HFFc6 (cell line): ENCODE data around the gene SLC45A1. TPM values are rescaled to one million over a fixed set of nuclear protein-coding genes. Genes with fewer than 3 reads are reported as not detected.

Experiments used
- DNase-seq: peaks from one replicate; pipeline ENCODE4 v3.0.0-alpha.2; 2018
- H3K27ac Mint-ChIP-seq: 2 replicates; pipeline ENCODE4 v1.8.0; 2020; ENCODE audit warnings: mild to moderate bottlenecking, mixed read lengths
- H3K27me3 Mint-ChIP-seq: 2 replicates; pipeline ENCODE4 v1.8.0; 2021; ENCODE audit warnings: mild to moderate bottlenecking, moderate library complexity, mixed read lengths; ENCODE audit not compliant: insufficient read depth
- H3K36me3 Mint-ChIP-seq: 2 replicates; pipeline ENCODE4 v1.8.0; 2021; ENCODE audit warnings: low read depth, mixed read lengths
- H3K4me1 Mint-ChIP-seq: 2 replicates; pipeline ENCODE4 v1.8.0; 2020; ENCODE audit warnings: low read depth, mixed read lengths
- H3K4me3 Mint-ChIP-seq: 2 replicates; pipeline ENCODE4 v1.8.0; 2020; ENCODE audit warnings: mild to moderate bottlenecking, moderate library complexity, mixed read lengths
- H3K9me3 Mint-ChIP-seq: 2 replicates; pipeline ENCODE4 v1.8.0; 2020; ENCODE audit warnings: mild to moderate bottlenecking, mixed read lengths
- CTCF ChIP-seq: fragments of 200-600 bp; sonication (generic); IDR thresholded peaks from 2 replicates; pipeline ENCODE4 v1.5.0; 2021; ENCODE audit warnings: antibody characterized with exemption, mild to moderate bottlenecking
- total RNA-seq, 6 experiments: library from RNA; stranded (reverse); fragmentation: NEBNext Ultra II Directional; extraction: Animal tissue kit (Norgen Biotek cat#: 25700); gene quantifications; 2 replicates in 1 of 6; 3 replicates in 5 of 6; pipeline ENCODE4 v1.2.3, GENCODE V29; 2021

The SLC45A1 gene
- total RNA-seq, 6 experiments from 2014 or later: 1.3 to 2.0 (median 1.6) TPM

GRCh38 chr1:8357329-8358101, 39.6 kb downstream of the SLC45A1 start:
- H3K27ac Mint-ChIP-seq: peak overlapping the region; percentile 12; the same call in 1 of the 2 replicates
- H3K27me3 Mint-ChIP-seq: no peaks in the 10 kb centered on the region; the same call in 1 of the 2 replicates
- no peaks in the 10 kb centered on the region for H3K9me3 Mint-ChIP-seq
- no peaks in the 10 kb centered on the region for H3K4me1 Mint-ChIP-seq
- peaks cover 18% of the 10 kb centered on the region for H3K36me3 Mint-ChIP-seq
- H3K4me3 Mint-ChIP-seq: no peak overlapping the region
- TF ChIP-seq CTCF: no peak
- no peak for DNase-seq

- Mint-ChIP-seq H3K36me3 (peaks cover 17% of the 10 kb centered on the region), H3K27ac (no peak overlapping the region), H3K27me3 (no peaks in the 10 kb centered on the region; the same call in 1 of the 2 replicates), H3K4me1 (no peaks in the 10 kb centered on the region), H3K4me3 (no peak overlapping the region), H3K9me3 (no peaks in the 10 kb centered on the region)
- no peak for TF ChIP-seq CTCF
- DNase-seq: no peak
Measured at GRCh38 chr1:8358241-8358896, 40.5 kb downstream of the SLC45A1 start.

GRCh38 chr1:8358897-8359616, 41.1 kb downstream of the SLC45A1 start:
- Mint-ChIP-seq H3K27ac (no peak overlapping the region), H3K9me3 (no peaks in the 10 kb centered on the region), H3K36me3 (peaks cover 13% of the 10 kb centered on the region; the same call in 1 of the 2 replicates)

GRCh38 chr1:8359617-8360481, 41.9 kb downstream of the SLC45A1 start:
- DNase-seq: no peak
- peaks cover 13% of the 10 kb centered on the region; the same call in 1 of the 2 replicates for H3K36me3 Mint-ChIP-seq
- no peak for TF ChIP-seq CTCF

More at GRCh38 chr1:8358897-8359616, 41.1 kb downstream of the SLC45A1 start:
- peaks cover 1% of the 10 kb centered on the region; the same call in 1 of the 2 replicates for H3K27me3 Mint-ChIP-seq
- TF ChIP-seq CTCF: no peak
- H3K4me1 Mint-ChIP-seq: no peaks in the 10 kb centered on the region
- H3K4me3 Mint-ChIP-seq: no peak overlapping the region
- DNase-seq: no peak

More at GRCh38 chr1:8359617-8360481, 41.9 kb downstream of the SLC45A1 start:
- Mint-ChIP-seq H3K4me1 (no peaks in the 10 kb centered on the region), H3K27me3 (peaks cover 1% of the 10 kb centered on the region), H3K27ac (no peak overlapping the region), H3K9me3 (no peaks in the 10 kb centered on the region), H3K4me3 (no peak overlapping the region)
